Fibroblast of upper back skin (primary cell): ENCODE measurements around the gene RASGRP2.

Experiments
- DNase-seq: peaks from one replicate; pipeline ENCODE4 v3.0.0-alpha.2; 2013

The RASGRP2 gene

DNA sequence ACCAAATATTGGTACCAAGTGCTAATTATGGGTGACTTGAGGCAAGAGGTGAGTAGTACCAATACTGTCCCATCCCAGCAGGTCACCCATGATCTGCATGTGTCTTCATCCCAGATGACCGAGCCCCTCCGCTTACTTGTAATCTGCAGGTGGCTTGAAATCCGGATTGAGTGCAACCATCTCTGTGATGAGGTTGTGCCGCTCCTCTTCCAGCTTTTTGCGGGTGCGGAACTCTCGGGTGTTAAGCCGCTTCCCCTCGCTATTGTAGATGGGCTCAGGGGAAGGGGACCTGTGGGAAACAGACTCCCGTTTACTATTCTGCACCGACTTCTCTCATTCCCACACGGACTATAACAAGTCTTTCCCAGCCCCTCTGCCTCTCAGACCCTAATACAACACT, 26.2 kb upstream of the RASGRP2 start:
- no peak for DNase-seq

DNA sequence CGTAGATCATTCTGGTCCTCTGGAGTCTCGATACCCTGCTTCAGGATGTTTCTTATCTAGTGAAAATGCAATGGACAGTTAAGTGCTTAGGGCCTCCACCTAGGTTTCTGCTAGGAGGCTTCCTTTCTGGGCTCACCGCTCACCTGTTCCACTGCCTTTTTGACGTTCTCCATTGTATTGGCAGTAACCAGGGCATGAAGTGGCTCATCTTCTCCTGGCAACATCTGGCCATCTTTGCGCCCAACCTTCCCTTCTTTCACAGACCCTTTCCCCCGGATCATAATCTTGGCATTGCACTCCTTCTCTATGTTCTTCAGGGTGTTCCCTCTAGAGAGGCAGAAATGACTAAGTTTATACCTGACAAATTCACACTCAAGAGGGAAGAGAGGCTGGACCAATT, 25.3 kb upstream of the RASGRP2 start:
- no peak for DNase-seq

DNA sequence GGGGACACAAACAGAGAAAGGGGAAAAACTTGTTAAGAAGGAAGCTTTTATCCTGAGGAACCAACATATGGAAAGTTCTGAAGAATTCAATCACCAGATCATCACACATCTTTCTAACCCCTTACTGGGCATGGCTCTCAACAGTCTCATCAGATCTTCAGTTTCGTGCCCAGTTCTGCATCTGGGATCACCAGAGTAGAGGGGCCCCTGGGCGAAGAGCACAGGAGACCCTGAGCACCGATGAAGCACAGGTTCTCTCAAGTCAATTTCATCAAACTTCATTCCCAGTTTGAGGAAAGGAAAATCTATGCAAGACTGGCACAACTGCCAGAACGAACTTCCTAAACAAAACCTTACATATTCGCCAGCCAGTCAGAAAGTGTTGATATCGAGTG, 24.4 kb upstream of the RASGRP2 start:
- DNase-seq: no peak

DNA sequence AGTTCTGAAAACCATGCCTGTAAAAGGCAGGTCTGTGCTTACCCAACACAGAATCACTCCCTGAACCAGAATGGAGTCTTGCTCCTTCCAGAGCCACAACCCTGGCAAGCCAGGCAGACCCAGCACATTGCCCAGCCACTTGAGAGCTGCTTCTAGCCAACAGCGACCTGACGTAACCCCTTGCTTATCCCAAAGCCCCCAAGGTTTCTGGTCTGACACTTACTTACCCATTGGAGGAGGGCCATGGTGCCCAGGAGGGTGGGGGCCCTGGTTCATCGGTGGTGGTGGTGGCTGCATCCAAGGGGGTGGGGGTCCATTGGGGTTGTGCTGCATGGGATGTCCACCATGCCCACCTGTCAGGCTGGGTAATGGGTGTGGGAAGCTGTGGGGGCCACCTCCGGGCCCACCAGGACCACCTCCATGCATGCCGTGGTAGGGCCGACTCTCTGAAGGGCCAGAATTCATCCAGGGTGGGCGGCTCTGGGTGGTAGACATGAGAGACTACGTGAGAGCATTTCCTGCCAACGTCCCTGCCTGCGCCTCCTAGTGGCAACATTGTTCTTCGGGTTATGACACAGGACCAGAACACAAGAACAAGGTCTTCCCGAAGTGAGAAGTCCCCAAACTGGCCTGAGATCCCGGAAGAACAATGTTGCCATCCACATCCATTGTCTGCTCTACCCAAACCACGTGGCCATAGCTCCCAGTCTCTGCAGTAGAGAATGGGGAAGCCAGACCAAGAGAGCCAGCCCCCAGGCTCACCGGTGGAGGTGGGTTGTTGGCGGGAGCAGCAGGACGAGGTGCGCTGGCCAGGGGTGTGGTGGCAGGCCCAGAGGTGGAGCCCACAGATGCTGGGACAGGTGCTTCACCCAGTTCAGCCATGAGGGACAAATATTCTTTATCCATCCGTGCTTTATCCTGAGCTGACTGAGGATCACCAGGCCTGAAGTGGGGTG, 23.7 kb upstream of the RASGRP2 start:
- peak; percentile 61 for DNase-seq

DNA sequence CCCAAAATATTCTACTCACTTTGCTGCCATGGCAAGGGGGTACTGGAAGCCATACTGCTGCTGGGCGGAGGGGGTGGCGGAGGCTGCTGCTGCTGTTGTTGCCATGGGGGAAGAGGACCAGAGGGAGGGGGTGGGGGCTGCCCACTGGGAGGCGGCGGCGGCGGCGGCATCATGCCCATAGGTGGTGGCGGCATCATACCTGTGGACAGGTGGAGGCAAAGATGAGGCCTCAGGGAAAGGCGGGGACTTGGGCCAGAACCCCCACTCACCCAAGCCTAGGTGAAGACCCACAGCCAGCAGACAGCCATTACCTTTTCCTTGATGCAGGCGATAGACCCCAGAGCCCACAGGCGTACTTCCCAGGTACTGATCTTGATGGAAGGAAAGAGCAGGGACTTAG, 22.9 kb upstream of the RASGRP2 start:
- no peak for DNase-seq

DNA sequence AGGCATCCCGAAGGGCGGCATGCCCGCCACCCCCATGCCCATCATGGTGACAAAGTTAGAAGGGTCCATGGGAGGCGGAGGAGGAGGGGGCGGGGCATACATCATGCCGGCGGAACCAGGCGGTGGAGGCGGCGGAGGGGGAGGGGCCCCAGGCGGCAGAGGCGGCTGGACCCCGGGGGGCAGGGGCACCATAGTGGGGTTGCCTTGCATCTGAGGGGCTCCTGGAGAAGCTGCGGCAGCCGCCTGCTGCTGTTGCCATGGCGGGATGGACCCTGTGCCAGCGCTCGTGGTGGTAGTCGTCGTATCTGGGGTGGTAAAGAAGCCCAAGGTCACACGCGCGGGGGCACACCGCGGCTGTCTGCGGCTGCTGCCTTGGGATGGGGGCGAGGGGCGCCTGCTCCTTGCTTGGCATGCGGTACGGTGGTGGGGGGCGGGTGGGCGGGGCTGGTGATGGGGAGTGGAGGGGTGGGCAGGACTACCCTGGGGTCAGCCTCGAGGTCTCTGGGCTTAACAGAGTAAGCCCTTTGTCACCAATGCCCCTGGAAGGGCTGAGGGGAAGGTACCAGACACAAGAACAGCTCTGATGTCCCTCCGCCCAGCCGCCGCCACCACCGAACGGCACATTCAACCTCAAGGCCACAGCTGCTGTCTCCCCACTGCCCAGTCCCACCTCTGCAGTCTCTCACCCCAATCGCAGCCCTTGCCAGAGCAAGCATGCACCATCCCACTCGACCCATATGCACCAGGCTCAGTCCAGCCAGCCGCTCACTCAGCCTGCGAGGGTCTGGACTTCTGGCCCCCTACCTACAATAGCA, 22.1 kb upstream of the RASGRP2 start:
- no peak for DNase-seq

DNA sequence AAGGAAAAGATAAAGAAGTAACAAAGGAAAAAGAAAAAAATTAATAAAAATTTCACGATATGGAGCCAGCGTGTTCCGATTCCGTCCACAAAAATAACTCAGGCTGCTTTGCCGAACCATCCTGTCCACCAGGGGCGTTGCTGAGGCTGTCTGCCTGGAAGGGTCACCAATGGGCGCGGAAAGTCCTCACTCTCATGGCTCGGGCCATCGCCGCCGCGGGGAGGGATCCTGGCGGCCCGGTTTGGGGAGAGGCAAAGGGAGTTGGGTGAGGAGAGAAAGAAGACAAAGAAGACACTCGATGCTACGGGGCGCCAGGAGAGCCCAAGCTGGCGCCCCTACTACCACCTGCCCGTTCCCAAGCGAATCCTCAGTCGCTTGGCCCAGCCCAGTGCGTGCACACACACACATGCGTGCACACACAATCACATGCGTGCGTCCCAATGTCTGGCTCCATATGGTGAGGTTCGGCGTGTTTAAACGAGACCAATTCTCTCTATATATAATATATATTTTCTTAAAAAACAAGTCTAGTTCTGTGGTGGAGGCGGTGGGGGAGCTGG, 21.4 kb upstream of the RASGRP2 start:
- DNase-seq: no peak

DNA sequence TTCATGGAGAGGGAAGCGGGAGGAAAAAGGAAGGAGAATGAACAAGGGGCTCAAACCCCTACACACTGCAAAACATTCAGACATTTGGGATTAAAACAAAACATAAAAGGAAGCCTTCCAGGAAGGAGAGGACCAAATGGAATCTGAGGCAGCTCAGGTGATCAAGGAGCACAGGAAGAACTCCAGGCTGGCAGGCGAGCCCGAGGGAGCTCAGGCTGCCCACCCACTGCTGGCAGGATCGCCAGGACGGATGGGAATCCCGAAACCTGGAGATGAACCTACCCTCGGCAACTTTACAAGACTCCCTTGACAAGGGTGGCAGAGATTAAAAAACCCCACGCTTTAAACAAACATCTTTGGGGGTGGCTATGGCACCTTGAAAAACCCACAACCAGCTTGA, 20.8 kb upstream of the RASGRP2 start:
- no peak for DNase-seq

DNA sequence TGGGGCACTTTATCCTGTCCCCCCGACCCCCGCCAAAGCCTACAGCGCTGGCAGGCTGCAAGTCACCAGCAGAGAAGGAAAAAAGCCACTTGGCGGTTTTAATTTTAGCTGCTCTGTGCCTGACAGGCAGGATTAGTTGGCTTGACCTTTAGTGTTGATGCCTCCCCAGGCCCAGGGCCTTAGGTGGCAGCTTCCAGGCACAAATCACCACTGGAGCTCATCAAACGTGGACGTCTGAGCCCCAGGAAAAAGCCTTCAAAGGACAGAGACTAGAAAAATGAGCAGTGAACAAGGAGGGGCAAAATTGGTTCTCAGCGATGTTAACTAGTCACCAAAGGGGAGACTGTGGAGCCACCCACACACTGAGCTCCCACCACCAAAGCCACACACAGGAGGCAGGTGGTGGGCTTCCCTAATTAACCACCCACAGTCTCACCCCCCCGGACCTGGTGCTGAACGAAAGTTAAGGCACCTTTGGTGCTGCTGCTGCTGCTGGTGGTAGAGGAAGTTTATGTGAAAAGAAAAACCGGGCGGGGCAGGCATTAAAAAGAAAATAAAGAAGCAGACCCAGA, 20.2 kb upstream of the RASGRP2 start:
- DNase-seq: no peak

DNA sequence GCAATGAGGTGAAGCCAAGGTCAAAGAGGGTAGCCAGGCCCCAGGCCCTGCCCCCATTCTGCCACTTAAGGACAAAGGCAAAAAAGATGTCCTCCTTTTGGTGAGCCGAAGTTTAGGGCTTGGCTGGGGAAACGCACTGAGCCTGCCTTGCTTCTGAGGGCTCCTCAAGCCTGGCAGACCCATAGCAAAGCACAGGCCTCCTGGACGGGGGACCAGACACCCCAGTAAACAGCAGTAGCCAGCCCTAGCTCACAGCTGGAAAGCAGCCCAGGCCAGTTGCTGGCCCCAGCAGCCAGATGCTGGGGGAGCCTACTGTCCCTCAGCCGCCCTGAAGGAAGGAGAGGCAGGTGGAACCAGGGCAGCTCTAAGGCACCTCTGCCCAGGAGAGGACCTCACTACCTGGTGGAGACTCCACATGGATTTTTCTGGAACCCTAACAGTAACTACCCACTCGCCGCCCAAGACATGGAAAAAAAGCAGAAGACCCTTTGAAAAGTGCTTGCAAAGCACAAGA, 19.6 kb upstream of the RASGRP2 start:
- DNase-seq: no peak

DNA sequence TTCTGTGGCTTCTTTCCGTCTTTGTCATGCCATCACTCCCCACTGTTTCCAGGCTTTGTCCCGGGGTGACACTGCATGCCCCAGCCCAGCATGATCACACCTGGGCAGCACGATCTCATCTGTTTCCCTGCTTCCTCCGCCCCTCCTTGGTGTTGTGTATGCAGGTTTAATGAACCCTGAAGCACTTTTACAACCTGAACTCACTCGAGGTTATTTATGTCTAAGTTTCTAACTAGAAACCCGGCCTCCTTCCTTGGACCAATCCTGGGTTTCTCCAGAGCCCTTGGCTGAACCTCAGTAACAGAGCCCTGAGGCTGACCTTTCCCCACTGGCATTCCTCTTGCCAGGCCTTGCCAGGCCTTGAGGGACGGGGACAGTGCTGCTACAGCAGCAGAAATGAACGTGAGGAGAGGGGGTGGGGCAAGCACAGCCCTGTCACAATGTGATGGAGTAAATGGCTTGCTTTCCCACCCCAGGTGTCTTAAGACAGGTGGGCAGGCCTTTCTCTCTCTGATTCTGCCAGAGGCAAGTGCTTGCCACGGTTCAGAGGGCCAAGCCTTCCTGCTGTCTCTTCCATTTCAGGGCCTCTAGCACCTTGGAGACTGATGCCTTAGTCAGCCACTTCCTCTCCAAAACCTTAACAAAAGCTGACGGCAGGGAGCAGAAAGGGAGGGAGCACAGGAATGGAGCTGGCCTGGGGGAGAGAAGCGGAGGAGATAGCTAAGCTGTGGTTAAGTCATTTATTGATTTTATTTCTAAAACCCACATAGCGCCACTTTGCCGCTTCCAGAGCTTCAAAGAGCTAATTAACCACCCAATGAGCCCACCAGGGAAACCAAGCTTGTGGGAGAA, 19.0 kb upstream of the RASGRP2 start:
- peak; percentile 67 for DNase-seq

DNA sequence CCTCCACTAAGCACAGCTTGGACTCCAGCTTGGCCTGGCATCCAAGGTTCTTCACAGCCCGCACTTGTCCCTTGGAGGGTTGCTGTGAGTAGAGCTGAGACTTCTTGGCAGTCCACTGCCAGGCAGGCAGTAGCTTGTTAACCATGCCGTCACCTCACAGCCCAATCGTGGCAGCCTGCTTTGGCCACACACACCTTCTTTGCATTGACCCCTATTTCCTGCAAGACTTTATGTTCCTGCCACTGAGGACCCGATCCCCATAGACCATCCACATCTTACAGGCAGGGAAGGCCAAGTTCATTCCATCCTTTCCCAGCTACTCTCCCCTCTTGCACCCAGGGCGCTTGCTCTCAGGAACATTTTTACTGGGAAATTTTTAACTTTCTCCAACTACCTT, 18.3 kb upstream of the RASGRP2 start:
- no peak for DNase-seq

DNA sequence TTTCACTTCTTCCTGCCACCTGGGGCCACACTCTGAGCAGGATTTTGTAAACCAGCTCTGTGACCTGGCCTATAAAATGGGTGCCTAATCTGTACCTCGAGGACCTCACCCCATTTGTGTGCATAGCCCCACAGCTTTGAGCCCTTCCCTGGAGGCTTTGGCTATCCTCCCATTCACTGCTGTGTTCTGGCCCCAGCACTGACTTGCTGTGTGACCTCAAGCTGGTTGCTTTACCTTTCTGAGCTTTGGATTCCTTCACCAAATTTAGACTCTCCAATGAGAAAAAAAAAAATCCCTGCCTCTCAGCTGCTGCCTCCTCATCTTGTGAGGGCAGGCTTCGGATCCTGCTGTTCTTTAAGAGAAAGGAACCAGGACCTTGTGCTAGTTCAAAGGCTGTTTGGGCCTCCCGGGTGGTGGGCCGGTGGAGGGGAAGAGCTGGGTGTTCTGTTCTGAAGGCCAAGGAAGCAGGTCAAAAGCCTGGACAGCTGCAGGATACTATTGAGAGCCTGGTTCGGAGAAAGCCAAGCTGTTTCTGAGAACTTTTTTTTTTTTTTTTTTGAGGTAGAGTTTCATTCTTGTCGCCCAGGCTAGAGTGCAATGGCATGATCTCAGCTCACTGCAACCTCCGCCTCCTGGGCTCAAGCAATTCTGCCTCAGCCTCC, 16.9 kb upstream of the RASGRP2 start:
- DNase-seq: no peak

DNA sequence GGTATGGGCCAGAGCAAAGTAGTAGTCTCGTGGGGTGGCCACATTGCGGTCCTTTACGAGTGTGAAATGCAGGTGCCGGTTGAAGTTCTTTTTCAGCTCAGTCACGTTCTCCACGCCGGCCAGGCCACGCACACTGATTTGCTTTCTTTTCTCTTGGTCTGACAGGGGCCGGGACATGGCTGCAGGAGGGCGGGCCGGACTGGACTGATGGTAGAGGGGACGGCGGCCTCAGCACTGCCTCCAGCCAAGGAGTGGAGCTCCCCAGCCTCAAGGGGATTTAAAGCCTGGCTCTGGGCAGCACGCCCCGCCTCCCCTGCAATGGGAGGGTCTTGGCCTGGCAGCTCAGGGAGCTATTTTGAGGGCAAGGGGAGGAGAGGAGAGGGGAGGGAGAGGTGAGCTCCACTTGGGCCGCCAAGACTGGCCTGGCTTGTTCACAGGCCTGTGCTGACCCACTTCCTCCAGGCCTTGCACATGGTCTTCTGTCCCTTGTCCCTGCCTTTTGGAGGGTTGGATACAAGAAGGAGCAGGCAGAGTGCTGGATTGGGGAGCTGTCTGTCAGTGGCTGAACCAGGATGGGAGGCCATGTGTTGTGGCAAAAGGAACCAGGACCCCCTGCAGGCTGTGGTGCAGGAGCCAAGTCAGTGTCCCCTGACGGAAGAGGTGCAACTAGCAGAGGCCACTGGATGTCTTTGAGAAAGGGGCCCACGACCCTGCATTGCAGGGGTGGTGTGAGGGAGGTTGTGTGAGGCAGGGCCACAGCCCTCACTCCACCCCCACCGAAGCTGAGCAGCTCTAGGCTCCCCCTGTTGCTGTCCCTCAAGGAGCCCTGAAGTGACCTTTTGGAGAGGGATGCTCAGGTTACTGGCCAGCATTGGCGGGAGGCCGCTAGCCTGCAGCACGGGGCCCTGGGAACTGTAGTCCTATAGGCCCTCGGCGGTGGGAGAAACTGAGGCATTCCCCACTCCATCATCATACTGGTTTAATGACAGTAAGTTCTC, 16.1 kb upstream of the RASGRP2 start, which contains the start of gene PYGM:
Gene PYGM (minus strand): TSS at position 253 of the 998 bp plus-strand sequence. CDS start 76 bp downstream, at position 177.
- DNase-seq: peak; percentile 61

DNA sequence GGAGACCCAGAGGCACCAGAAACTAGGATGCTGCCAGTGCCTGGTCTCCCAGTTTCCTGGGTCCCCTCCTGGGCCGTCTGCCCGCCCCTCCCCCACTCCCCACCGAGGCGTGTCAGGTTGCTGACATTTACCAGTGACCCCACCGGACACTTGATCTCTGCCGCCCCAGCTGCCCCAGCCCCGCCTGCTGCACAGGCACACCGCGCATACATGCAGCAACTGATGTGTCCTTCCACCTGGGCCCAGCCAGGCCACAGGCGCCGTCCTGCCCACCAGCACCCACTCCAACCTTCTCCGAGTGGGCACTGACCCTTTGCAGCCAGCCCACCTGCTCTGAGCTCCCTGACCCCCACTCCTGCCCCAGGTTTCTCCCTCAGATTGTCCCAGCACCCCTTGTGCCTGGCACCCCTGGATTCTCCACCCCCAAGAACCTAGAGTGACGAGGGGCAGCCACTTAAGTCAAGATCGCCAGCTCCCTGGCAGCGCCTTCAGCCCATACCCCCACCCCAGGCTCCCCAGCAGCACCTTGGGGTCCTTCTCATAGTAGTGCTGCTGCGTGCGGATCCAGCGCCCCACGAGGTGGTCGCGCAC, 15.3 kb upstream of the RASGRP2 start:
- no peak for DNase-seq

DNA sequence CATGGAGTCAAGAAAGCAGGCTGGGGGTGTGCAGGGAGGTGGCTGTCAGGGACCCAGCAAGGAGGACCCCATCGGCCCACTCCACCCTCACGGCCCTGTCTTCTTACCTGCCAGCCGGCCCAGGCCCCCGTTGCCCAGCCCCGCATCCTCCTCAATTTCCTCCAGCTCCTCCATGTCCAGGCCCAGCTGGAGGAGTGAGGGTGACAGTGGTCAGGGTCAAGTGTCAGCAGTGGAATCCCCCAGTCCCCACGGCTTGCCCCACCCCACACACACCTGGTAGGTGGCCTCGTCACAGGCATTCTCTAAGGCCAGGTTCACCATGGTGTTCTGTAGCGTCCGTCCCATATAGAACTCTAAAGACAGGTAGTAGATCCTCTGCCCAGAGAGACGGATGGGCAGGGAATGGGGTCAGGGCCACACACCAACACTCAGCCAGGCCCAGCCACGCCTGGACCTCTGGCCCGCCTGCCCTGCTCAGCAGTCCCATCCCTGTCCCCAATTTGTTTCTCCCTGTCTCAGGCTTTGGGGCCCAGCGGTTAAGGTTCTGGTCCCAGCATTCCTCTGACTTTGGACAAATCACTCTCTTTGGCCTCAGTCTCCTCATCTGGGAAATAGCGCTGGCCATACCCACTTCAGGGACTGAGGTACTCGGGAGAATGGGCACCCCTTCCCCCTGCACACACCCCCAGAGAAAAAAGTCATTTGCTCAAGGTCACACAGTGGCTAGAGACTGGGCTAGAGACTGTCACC, 14.6 kb upstream of the RASGRP2 start:
- DNase-seq: no peak

DNA sequence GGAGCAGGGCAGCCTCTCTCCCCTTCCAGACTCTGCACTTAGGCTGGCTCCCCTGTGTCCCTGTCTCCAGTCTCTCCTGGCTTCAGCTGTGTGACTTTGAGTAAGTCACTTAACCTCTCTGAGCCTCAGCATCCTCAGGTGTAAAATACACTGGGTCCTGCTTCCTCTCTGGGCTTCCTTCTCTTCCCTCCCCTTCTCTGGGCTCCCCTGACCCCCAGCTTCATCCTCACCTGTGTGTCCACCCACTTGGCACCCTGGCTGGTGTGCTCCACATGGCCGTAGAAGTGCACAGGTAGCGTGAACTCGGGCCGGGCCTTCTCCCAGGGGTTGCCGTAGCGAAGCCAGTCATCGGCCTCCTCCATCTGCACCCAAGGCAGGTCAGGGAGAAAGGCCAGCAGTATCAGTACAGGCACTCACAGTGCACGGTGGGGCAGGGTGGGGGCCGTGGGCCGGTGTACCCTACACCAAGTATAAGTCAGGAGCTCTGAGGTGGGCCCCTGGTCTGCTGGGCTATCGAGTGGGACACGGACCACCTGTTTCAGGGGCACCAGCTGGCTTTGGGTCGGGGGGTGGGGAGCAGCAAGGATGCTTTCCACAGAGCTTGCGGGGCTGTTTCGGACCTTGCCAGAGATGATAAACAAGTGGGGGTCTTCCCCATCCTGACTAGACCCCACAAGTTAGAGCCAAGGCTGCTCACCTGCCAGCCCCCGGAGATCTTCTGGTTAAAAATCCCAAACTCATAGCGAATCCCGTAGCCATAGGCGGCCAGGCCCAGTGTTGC, 13.8 kb upstream of the RASGRP2 start:
- no peak for DNase-seq
